Measurements from ENCODE around the gene SEC24D. TPM values are rescaled to one million over a fixed set of nuclear protein-coding genes. Genes with fewer than 3 reads are reported as not detected.
"Not testable (repeated sequence)": the region's sequence is repeated elsewhere in the genome, so short reads cannot be mapped to it uniquely, and the experiment has no call there.

Gene SEC24D
- 10 to 100 TPM; 25.2 to 26.4 TPM for total RNA-seq

DNA sequence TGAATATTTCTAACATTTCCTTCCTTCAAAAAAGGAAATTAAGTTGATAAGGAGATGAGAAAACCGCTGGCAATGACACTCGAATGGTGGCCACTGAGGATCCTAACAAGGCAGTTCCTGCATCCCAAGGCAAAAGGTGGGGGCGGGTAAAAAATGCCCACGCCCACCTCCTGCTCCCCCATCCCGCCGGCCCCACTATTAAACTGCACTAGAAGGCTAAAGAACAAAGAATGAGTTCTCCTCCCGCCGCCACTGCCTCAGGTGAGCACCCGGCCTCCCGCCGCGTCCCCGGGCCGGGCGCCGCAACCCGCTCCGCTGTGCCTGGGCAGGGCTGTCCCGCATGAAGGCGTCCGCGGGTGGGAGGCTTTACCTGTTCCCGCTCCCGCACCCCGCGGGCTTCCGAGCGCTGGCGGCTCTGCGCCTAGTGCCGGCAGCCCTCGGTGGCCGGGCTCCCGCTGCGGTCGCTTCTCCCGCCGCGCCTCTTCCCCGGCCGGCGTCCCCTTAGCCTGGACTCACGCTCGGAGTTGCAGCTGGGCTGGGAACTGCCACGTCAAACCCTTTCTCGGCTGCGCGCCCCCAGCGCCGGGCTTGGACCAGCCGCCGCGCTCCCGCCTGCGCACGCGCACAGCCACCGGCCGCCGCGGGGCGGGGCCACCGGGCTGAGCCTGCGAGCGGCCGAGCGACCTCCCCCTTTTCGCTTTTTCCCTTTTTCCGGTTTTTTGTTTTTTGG is at the start of gene SEC24D:
TSS of gene SEC24D (minus strand) at position 556 of the 730 bp plus-strand sequence. CDS start 2,430 bp downstream, outside the sequence.
- H3K4me3 Mint-ChIP-seq, result peak within 1 kb of the TSS; percentile 87
- H3K27ac Mint-ChIP-seq, result peak within 1 kb of the TSS; percentile 96
- peak; percentile 89 for ATAC-seq
- ChIA-PET CTCF (interaction anchor here (1.0 to 1.8 kb wide), 3 partner anchors 8 to 64 kb away, joined by 3 to 7 read pairs (median 3); no protein-coding TSS in a partner anchor), POLR2A (interaction anchor here (1.3 kb wide), 1 partner anchor 11 kb away, joined by 4 read pairs; no protein-coding TSS in a partner anchor)
- H3K4me1 Mint-ChIP-seq (ENCODE audit: low read depth), result peaks cover 19% of the 10 kb centered on the region
- intact Hi-C loops (cut with micrococcal nuclease), result no loop called here
- no peak for TF ChIP-seq CTCF (IDR thresholded peaks at IDR 0.05)
- H3K27me3 Mint-ChIP-seq, result no peaks in the 10 kb centered on the region
- peaks cover 24% of the 10 kb centered on the region for H3K36me3 Mint-ChIP-seq (ENCODE audit: low read depth)
- H3K9me3 Mint-ChIP-seq, result no peaks in the 10 kb centered on the region
- peak; percentile 84 for DNase-seq

GRCh38 chr4:118884716-118885115 is 48.8 kb upstream of the SEC24D start:
- no peak overlapping the region for H3K27ac Mint-ChIP-seq
- no peaks in the 10 kb centered on the region for H3K36me3 Mint-ChIP-seq (ENCODE audit: low read depth)
- H3K27me3 Mint-ChIP-seq, result peaks cover 25% of the 10 kb centered on the region
- no peaks in the 10 kb centered on the region for H3K9me3 Mint-ChIP-seq
- no peak overlapping the region for H3K4me3 Mint-ChIP-seq
- no peak for TF ChIP-seq CTCF (IDR thresholded peaks at IDR 0.05)
- ATAC-seq, result no peak
- ChIA-PET POLR2A (interaction anchor here (0.6 kb wide), 1 partner anchor 1172 kb away, joined by 3 read pairs; no protein-coding TSS in a partner anchor), CTCF (interaction anchor here (1.3 to 1.7 kb wide), 3 partner anchors 20 to 113 kb away, joined by 3 to 8 read pairs (median 4); no protein-coding TSS in a partner anchor)
- peaks cover 14% of the 10 kb centered on the region for H3K4me1 Mint-ChIP-seq (ENCODE audit: low read depth)
- no peak for DNase-seq
- intact Hi-C loops (cut with micrococcal nuclease), result no loop called here

GRCh38 chr4:118883861-118884260 is 47.9 kb upstream of the SEC24D start:
- Mint-ChIP-seq H3K27me3 (peaks cover 19% of the 10 kb centered on the region), H3K9me3 (peaks cover 2% of the 10 kb centered on the region), H3K4me3 (no peak overlapping the region), H3K27ac (no peak overlapping the region), H3K36me3 (ENCODE audit: low read depth) (no peaks in the 10 kb centered on the region), H3K4me1 (ENCODE audit: low read depth) (peaks cover 8% of the 10 kb centered on the region)
- CTCF ChIA-PET, result interaction anchor here (0.7 to 1.7 kb wide), 3 partner anchors 19 to 312 kb away, joined by 3 to 8 read pairs (median 4); no protein-coding TSS in a partner anchor
- intact Hi-C loops (cut with micrococcal nuclease), result no loop called here
- POLR2A ChIA-PET, result no interaction called here
- ATAC-seq, result no peak
- DNase-seq, result no peak
- no peak for TF ChIP-seq CTCF (IDR thresholded peaks at IDR 0.05)

GRCh38 chr4:118881512-118882146 is 45.7 kb upstream of the SEC24D start:
- ChIA-PET POLR2A (no interaction called here), CTCF (no interaction called here)
- DNase-seq (no peak), ATAC-seq (no peak)
- Mint-ChIP-seq H3K36me3 (ENCODE audit: low read depth) (no peaks in the 10 kb centered on the region), H3K9me3 (peaks cover 12% of the 10 kb centered on the region), H3K4me1 (ENCODE audit: low read depth) (peaks cover 2% of the 10 kb centered on the region), H3K4me3 (no peak overlapping the region), H3K27me3 (peaks cover 4% of the 10 kb centered on the region), H3K27ac (no peak overlapping the region)
- no peak for TF ChIP-seq CTCF (IDR thresholded peaks at IDR 0.05)
- intact Hi-C loops (cut with micrococcal nuclease), result no loop called here

DNA sequence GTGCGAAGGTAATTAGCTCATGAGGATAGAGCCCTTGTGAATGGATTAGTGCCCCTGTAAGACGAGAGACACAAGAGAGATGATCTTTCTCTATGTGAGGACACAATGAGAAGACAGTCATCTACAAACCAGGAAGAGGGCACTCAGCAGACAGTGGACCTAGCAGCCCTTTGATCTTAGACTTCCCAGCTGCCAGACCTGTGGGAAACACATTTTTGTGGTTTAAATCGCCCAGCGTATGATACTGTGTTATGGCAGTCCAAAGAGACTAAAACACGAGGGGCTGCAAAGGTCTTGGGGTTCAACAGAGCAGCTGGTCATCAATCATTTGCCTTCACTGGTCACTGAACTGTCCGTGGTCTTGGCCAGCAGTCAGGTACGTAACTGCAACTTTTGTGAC is 43.5 kb upstream of the SEC24D start:
- Mint-ChIP-seq H3K4me1 (ENCODE audit: low read depth) (peaks cover 2% of the 10 kb centered on the region), H3K27me3 (no peaks in the 10 kb centered on the region), H3K9me3 (peaks cover 12% of the 10 kb centered on the region), H3K4me3 (no peak overlapping the region), H3K27ac (no peak overlapping the region), H3K36me3 (ENCODE audit: low read depth) (no peaks in the 10 kb centered on the region)
- ChIA-PET CTCF (interaction anchor here (1.2 kb wide), 1 partner anchor 11 kb away, joined by 4 read pairs; no protein-coding TSS in a partner anchor), POLR2A (interaction anchor here (0.6 kb wide), 1 partner anchor 88 kb away, joined by 3 read pairs; no protein-coding TSS in a partner anchor)
- no peak for DNase-seq
- TF ChIP-seq CTCF (IDR thresholded peaks at IDR 0.05), result no peak
- intact Hi-C loops (cut with micrococcal nuclease), result no loop called here
- no peak for ATAC-seq

GRCh38 chr4:118878507-118878906 is 42.6 kb upstream of the SEC24D start:
- peaks cover 12% of the 10 kb centered on the region for H3K9me3 Mint-ChIP-seq
- H3K36me3 Mint-ChIP-seq (ENCODE audit: low read depth); POLR2A ChIA-PET; H3K27ac Mint-ChIP-seq; H3K4me1 Mint-ChIP-seq (ENCODE audit: low read depth); ATAC-seq; intact Hi-C loops (cut with micrococcal nuclease); DNase-seq; H3K27me3 Mint-ChIP-seq; H3K4me3 Mint-ChIP-seq: not testable (repeated sequence)
- CTCF ChIA-PET, result interaction anchor here (0.9 to 1.2 kb wide), 2 partner anchors 12 to 14 kb away, joined by 4 read pairs; no protein-coding TSS in a partner anchor
